Mesenchymal stem cell (in vitro differentiated cells and primary cell): ENCODE measurements around the gene PITPNM3.
A peak's percentile ranks its signal among the peaks of the same experiment; 100 is the strongest.

Source experiments
- DNase-seq: peaks from one replicate; pipeline ENCODE4 v3.0.0-alpha.2; 2013
- H2AFZ ChIP-seq: one replicate; pipeline ENCODE4 v1.6.1; 2013; ENCODE audit warnings: low read depth, mild to moderate bottlenecking, control low read depth, inconsistent platforms, low read length, moderate library complexity
- H2AK5ac ChIP-seq: 2 replicates; pipeline ENCODE4 v1.6.1; 2013; ENCODE audit warnings: low read length, moderate library complexity, mild to moderate bottlenecking, inconsistent platforms; ENCODE audit not compliant: severe bottlenecking
- H2BK120ac ChIP-seq: one replicate; pipeline ENCODE4 v1.6.1; 2013; ENCODE audit warnings: low read depth, mild to moderate bottlenecking, inconsistent platforms, low read length, moderate library complexity
- H2BK12ac ChIP-seq, 2 experiments: one replicate each; pipeline ENCODE4 v1.6.1; 2013; ENCODE audit warnings: inconsistent platforms in 2 of 2, low read length in 2 of 2, mild to moderate bottlenecking in 2 of 2, moderate library complexity in 2 of 2, control low read depth in 1 of 2
- H2BK15ac ChIP-seq: one replicate; pipeline ENCODE4 v1.6.1; 2013; ENCODE audit warnings: mild to moderate bottlenecking, low read depth, inconsistent platforms; ENCODE audit not compliant: poor library complexity, severe bottlenecking
- H2BK5ac ChIP-seq: 2 replicates; pipeline ENCODE4 v1.6.1; 2013; ENCODE audit warnings: low read depth, mild to moderate bottlenecking, low read length, control low read depth, inconsistent platforms; ENCODE audit not compliant: poor library complexity, severe bottlenecking
- H3K14ac ChIP-seq, 2 experiments: one replicate each; pipeline ENCODE4 v1.6.1; 2013; ENCODE audit warnings: inconsistent platforms in 2 of 2, low read length in 2 of 2, control low read depth in 1 of 2, mild to moderate bottlenecking in 1 of 2, moderate library complexity in 1 of 2
- H3K18ac ChIP-seq, 2 experiments: one replicate each; pipeline ENCODE4 v1.6.1; 2013; ENCODE audit warnings: inconsistent platforms in 2 of 2, low read length in 2 of 2, control low read depth in 1 of 2, low read depth in 1 of 2, mild to moderate bottlenecking in 1 of 2
- H3K23ac ChIP-seq, 2 experiments: one replicate each; pipeline ENCODE4 v1.6.1; 2013; ENCODE audit warnings: inconsistent platforms in 2 of 2, low read length in 2 of 2, mild to moderate bottlenecking in 2 of 2, moderate library complexity in 2 of 2, control low read depth in 1 of 2
- H3K27ac ChIP-seq: 2 replicates; pipeline ENCODE4 v1.5.1; 2013; ENCODE audit warnings: mild to moderate bottlenecking, moderate library complexity, low read length, control low read depth, inconsistent platforms; ENCODE audit not compliant: poor library complexity, severe bottlenecking
- H3K27me3 ChIP-seq, 2 experiments: 2 replicates each; pipeline versions ENCODE4 v1.6.1 to v1.7.0; 2013; ENCODE audit warnings: low read length in 2 of 2, mild to moderate bottlenecking in 2 of 2, moderate library complexity in 2 of 2, control low read depth in 1 of 2, inconsistent platforms in 1 of 2; ENCODE audit not compliant: control insufficient read depth in 1 of 2, insufficient read depth in 1 of 2
- H3K36me3 ChIP-seq, 2 experiments: 2 replicates each; pipeline versions ENCODE4 v1.6.1 to v1.7.0; 2013; ENCODE audit warnings: low read length in 2 of 2, control low read depth in 1 of 2, inconsistent platforms in 1 of 2, low read depth in 1 of 2, mild to moderate bottlenecking in 1 of 2; ENCODE audit not compliant: insufficient read depth in 2 of 2, control insufficient read depth in 1 of 2
- H3K4ac ChIP-seq, 2 experiments: one replicate each; pipeline ENCODE4 v1.6.1; 2013; ENCODE audit warnings: inconsistent platforms in 2 of 2, low read length in 2 of 2, mild to moderate bottlenecking in 2 of 2, moderate library complexity in 2 of 2, control low read depth in 1 of 2, low read depth in 1 of 2
- H3K4me1 ChIP-seq: 2 replicates; pipeline ENCODE4 v1.6.1; 2013; ENCODE audit warnings: low read depth, low read length, control low read depth; ENCODE audit not compliant: control insufficient read depth, insufficient read depth
- H3K4me2 ChIP-seq: 2 replicates; pipeline ENCODE4 v1.6.1; 2013; ENCODE audit warnings: low read length, mild to moderate bottlenecking, inconsistent platforms; ENCODE audit not compliant: poor library complexity, severe bottlenecking
- H3K4me3 ChIP-seq, 2 experiments: 2 replicates each; pipeline versions ENCODE4 v1.5.1 to v1.7.0; 2013; ENCODE audit warnings: low read length in 2 of 2, mild to moderate bottlenecking in 2 of 2, control low read depth in 1 of 2, low read depth in 1 of 2; ENCODE audit not compliant: insufficient read depth in 1 of 2
- H3K79me1 ChIP-seq: replicated peaks from 2 replicates; pipeline ENCODE4 v1.6.1; 2013; ENCODE audit warnings: mild to moderate bottlenecking, control low read depth, low read length, inconsistent platforms; ENCODE audit not compliant: poor library complexity, severe bottlenecking
- H3K9ac ChIP-seq: 2 replicates; pipeline ENCODE4 v1.7.0; 2013; ENCODE audit warnings: mild to moderate bottlenecking, low read length, moderate library complexity
- H3K9me3 ChIP-seq: 2 replicates; pipeline ENCODE4 v1.7.0; 2013; ENCODE audit warnings: mild to moderate bottlenecking, low read length; ENCODE audit not compliant: control insufficient read depth
- H4K8ac ChIP-seq: one replicate; pipeline ENCODE4 v1.6.1; 2013; ENCODE audit warnings: inconsistent platforms, mild to moderate bottlenecking, low read length, moderate library complexity
- H4K91ac ChIP-seq: one replicate; pipeline ENCODE4 v1.6.1; 2013; ENCODE audit warnings: mild to moderate bottlenecking, low read length, inconsistent platforms
- WGBS: methylation state at CpG from one replicate; pipeline ENCODE4 v1.1.7; 2013; ENCODE audit warnings: mixed read lengths; 5-methylcytosine and 5-hydroxymethylcytosine counted together

The PITPNM3 gene

GRCh38 chr17:6525731-6526130 is 30.6 kb downstream of the PITPNM3 start:
- Histone ChIP-seq H3K36me3 (no peaks in the 10 kb centered on the region), H3K27ac (no peak overlapping the region), H4K8ac (no peak overlapping the region), H3K23ac (no peak overlapping the region), H2AK5ac (no peak overlapping the region), H4K91ac (no peak overlapping the region), H3K14ac (no peak overlapping the region), H3K4me2 (no peak overlapping the region), H2BK5ac (no peak overlapping the region), H2BK15ac (no peak overlapping the region), H2BK120ac (no peak overlapping the region), H3K4me1 (peaks cover 12% of the 10 kb centered on the region), H2BK12ac (no peak overlapping the region), H2AFZ (no peak overlapping the region), H3K18ac (no peak overlapping the region), H3K9me3 (no peaks in the 10 kb centered on the region), H3K27me3 (peaks cover 13 to 16% of the 10 kb centered on the region in 2 experiments), H3K4me3 (no peak overlapping the region), H3K4ac (no peak overlapping the region), H3K9ac (no peak overlapping the region), H3K79me1 (no peaks in the 10 kb centered on the region)
- 80% methylated on average over 1 of the region's 2 CpGs for WGBS
- DNase-seq = no peak

GRCh38 chr17:6525141-6525540 is 31.2 kb downstream of the PITPNM3 start:
- H3K18ac ChIP-seq = no peak overlapping the region
- no peak for DNase-seq
- peaks cover 12% of the 10 kb centered on the region for H3K4me1 ChIP-seq
- H3K4me2 ChIP-seq = no peak overlapping the region
- no peak overlapping the region for H3K4ac ChIP-seq
- H3K27ac ChIP-seq = no peak overlapping the region
- H2BK15ac ChIP-seq = no peak overlapping the region
- peaks cover 7 to 12% of the 10 kb centered on the region in 2 experiments for H3K27me3 ChIP-seq
- H2BK12ac ChIP-seq = no peak overlapping the region
- no peak overlapping the region for H3K9ac ChIP-seq
- no peak overlapping the region for H3K4me3 ChIP-seq
- H4K91ac ChIP-seq = no peak overlapping the region
- H2AFZ ChIP-seq = no peak overlapping the region
- no peak overlapping the region for H2BK120ac ChIP-seq
- H3K14ac ChIP-seq = no peak overlapping the region
- no peak overlapping the region for H3K23ac ChIP-seq
- H4K8ac ChIP-seq = no peak overlapping the region
- H3K36me3 ChIP-seq = no peaks in the 10 kb centered on the region
- H2BK5ac ChIP-seq = no peak overlapping the region
- H3K79me1 ChIP-seq = no peaks in the 10 kb centered on the region
- no peak overlapping the region for H2AK5ac ChIP-seq
- no peaks in the 10 kb centered on the region for H3K9me3 ChIP-seq
- WGBS = 82% methylated on average over 4 of the region's 4 CpGs

- no peak overlapping the region for H3K14ac ChIP-seq
- H3K27ac ChIP-seq = no peak overlapping the region
- no peak overlapping the region for H2AFZ ChIP-seq
- H3K23ac ChIP-seq = no peak overlapping the region
- H2BK12ac ChIP-seq = no peak overlapping the region
- H4K8ac ChIP-seq = no peak overlapping the region
- H3K4me1 ChIP-seq = peaks cover 12% of the 10 kb centered on the region
- H3K79me1 ChIP-seq = no peaks in the 10 kb centered on the region
- no peak overlapping the region for H3K4me3 ChIP-seq
- peaks cover 4 to 9% of the 10 kb centered on the region in 2 experiments for H3K27me3 ChIP-seq
- H2BK5ac ChIP-seq = no peak overlapping the region
- DNase-seq = no peak
- H2BK15ac ChIP-seq = no peak overlapping the region
- H2AK5ac ChIP-seq = no peak overlapping the region
- H3K9ac ChIP-seq = no peak overlapping the region
- H2BK120ac ChIP-seq = no peak overlapping the region
- no peak overlapping the region for H3K4ac ChIP-seq
- no peaks in the 10 kb centered on the region for H3K9me3 ChIP-seq
- H4K91ac ChIP-seq = no peak overlapping the region
- 93% methylated on average over 4 of the region's 4 CpGs for WGBS
- no peaks in the 10 kb centered on the region for H3K36me3 ChIP-seq
- no peak overlapping the region for H3K4me2 ChIP-seq
- H3K18ac ChIP-seq = no peak overlapping the region
Measured at GRCh38 chr17:6524520-6524919, 31.8 kb downstream of the PITPNM3 start.

- no peak overlapping the region for H3K14ac ChIP-seq
- H2BK15ac ChIP-seq = no peak overlapping the region
- H2BK120ac ChIP-seq = no peak overlapping the region
- H3K79me1 ChIP-seq = no peaks in the 10 kb centered on the region
- H2AK5ac ChIP-seq = peak overlapping the region; percentile 10
- H4K91ac ChIP-seq = no peak overlapping the region
- H3K23ac ChIP-seq = no peak overlapping the region
- H3K27me3 ChIP-seq = peaks cover 4 to 8% of the 10 kb centered on the region in 2 experiments
- WGBS = 81% methylated on average over 8 of the region's 8 CpGs
- H2AFZ ChIP-seq = no peak overlapping the region
- no peak overlapping the region for H3K27ac ChIP-seq
- H3K4me3 ChIP-seq = no peak overlapping the region
- H3K4ac ChIP-seq = no peak overlapping the region
- no peaks in the 10 kb centered on the region for H3K9me3 ChIP-seq
- H3K18ac ChIP-seq = no peak overlapping the region
- H3K36me3 ChIP-seq = no peaks in the 10 kb centered on the region
- H3K9ac ChIP-seq = peak overlapping the region; percentile 8
- no peak overlapping the region for H4K8ac ChIP-seq
- H3K4me1 ChIP-seq = peaks cover 12% of the 10 kb centered on the region
- DNase-seq = no peak
- no peak overlapping the region for H2BK12ac ChIP-seq
- no peak overlapping the region for H3K4me2 ChIP-seq
- no peak overlapping the region for H2BK5ac ChIP-seq
Measured at GRCh38 chr17:6523809-6524355, 32.5 kb downstream of the PITPNM3 start.
